NCI-H446 (cell line): ENCODE data around the gene HADHA.

Experiments
- DNase-seq, 2 experiments: peaks; one replicate each; lab custom pipeline; 2025; lab: John Stamatoyannopoulos, UW

Gene HADHA

DNA sequence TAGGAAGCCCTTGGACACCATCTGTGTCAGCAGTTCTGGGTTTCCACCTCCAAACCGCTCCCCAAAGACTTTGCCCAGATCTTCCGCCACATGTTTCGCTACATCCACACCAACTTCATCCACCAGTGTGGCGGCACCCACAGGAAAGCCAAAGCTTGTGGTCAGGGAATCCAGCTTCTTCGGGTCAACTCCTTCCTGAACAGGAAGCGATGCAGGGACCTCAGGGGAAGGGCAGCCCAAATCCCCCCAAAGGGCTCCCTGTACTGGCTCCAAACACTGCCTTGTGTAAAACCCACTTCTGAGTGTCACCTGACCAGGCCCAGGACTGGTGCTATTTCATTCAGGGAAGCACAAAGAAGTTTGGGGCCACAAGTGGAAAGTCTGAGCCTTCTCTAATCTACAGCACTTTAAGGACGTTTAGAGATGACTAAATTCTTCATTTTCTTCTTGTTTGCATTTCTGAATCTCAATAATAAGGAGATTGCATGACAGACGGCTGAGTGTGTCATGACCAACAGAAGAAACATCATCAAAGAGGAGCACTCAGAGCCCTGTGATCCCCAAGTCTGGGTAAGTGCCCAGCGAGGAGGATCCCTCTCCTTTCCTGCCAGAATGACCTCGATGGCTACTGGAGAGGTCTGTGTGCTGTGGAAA, 50.7 kb downstream of the HADHA start:
- no peak for DNase-seq

DNA sequence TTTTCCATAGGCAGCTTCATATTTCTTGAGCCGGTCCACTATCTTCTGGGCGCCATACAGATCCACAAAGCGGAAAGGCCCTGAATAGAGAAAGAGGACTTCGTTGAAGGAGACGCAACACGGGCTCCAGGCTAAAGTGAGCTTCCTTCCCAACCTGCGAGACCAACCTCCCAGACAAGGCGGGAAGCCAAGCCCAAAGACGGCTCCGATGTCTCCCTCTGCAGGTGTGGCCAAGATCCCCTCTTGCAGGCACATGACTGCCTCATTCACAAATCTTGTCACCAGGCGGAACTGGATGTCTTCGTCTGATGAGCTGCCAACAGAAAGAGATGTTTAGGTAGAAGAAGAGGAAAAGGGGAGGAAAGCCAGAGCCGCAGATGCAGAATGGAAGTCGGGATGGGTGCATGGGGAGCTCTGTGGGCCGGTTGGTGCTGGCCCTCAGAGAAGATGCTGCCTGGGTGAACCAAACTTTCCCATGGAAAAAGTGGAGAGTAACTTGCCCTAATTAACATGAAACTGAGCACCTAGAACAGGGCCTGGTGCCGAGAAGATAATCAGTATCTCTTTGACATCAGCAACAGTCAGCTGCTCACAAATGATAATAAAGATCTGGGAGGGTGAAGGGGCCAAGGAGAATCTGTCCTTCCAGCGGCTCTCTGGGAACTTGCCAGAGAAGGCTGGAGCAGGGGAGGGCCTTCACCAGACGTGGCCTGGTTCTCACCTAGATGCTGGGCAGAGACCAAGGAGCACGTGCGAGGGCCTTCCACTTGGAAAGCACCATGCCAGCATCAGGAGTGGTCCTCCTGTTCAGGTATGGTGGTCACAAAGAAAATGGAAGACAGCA, 52.9 kb downstream of the HADHA start:
- no peak for DNase-seq

DNA sequence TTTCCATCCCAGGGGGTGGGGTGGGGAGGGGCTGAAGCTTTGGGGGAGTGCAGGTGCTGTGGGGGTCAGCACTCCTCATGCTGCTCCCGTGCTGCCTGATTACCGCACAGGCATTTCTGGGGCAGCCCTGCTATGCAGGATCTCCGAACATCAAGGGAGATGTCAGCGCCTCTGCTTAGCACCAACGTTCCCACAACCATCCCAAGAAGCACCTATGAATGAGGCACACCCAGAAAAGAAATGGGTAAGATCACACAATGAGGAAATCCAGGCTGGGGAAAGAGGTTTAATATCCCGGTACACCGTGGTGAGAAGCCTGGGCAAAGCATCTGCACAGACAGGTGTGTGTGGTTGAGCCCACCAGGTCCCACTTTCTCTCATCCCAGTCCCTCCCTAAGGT, 54.1 kb downstream of the HADHA start:
- no peak for DNase-seq

DNA sequence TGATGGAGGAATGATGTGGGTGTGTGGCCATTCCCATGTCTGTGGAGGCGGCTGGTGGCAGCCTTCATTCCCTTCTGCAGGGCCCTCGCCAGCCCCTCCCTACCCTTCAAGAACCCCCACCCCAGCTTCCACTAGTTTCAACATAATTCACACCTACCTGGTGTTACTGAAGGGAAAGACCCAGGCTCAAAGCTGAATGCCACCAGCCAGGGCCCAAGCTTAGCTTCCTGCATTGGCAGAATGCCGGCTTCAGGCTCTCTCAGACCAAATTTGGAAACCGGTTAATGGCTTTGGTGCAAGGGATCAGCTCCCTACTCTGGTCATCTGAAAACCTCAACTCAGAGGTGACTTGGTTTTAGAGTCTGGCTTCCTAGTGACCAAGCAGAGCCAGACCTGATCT, 54.7 kb downstream of the HADHA start:
- no peak for DNase-seq

DNA sequence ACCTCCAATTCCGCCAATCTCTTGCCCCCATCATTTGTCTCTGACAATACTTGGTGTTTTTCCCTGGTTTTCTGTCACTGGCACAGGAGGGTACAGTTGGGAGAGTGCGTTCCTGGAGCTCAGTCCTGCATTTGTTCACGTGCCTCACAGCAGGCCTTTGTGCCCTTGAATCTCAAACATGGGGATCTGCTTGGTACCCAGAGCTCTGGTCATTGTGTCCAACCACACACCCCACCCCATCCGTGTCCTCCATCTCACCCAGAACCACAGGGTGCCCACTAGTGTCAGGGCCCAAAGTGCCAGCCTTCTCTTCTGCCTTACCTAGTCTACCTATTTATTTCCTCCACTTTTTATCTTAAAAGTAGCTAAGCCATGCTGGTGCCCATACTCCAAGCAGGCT, 55.3 kb downstream of the HADHA start:
- DNase-seq = no peak

DNA sequence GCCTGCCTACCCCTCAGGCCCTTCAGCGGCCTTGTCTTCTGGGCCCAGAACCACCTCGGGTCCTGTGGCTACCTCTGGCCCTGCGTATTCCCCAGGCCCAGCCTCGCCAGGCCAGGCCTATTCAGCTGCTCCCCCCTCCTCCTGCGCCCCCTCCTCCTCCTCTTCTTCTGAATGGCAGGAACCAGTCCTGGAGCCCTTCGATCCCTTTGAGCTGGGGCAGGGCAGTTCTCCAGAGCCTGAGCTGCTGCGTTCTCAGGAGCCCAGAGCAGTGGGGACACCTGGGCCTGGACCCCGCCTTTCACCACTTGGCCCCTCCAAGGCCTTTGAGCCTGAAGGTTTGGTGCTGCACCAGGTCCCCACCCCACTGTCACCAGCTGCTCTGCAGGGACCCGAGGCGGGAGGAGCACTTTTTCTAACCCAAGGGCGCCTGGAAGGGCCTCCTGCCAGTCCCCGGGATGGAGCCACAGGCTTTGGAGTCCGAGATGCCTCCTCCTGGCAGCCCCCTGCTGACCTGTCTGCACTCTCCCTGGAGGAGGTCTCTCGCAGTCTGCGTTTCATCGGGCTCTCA, 56.8 kb downstream of the HADHA start:
- DNase-seq = no peak

DNA sequence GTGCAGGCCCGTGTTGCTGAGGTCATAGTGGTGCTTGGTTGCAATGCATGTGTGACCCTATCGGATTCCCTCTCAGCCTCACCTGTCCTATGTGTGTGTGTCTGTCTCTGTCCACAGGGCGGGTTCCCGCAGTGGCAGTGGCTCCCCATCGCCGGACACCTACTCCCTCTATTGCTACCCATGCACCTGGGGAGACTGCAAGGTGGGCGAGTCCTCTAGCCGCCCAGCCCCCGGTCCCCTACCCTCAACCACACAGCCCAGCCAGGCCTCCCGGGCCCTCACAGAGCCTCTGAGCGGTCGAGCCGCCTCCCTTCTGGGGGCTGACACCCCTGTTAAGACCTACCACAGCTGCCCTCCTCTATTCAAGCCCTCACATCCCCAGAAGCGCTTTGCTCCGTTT, 57.3 kb downstream of the HADHA start:
- no peak for DNase-seq

DNA sequence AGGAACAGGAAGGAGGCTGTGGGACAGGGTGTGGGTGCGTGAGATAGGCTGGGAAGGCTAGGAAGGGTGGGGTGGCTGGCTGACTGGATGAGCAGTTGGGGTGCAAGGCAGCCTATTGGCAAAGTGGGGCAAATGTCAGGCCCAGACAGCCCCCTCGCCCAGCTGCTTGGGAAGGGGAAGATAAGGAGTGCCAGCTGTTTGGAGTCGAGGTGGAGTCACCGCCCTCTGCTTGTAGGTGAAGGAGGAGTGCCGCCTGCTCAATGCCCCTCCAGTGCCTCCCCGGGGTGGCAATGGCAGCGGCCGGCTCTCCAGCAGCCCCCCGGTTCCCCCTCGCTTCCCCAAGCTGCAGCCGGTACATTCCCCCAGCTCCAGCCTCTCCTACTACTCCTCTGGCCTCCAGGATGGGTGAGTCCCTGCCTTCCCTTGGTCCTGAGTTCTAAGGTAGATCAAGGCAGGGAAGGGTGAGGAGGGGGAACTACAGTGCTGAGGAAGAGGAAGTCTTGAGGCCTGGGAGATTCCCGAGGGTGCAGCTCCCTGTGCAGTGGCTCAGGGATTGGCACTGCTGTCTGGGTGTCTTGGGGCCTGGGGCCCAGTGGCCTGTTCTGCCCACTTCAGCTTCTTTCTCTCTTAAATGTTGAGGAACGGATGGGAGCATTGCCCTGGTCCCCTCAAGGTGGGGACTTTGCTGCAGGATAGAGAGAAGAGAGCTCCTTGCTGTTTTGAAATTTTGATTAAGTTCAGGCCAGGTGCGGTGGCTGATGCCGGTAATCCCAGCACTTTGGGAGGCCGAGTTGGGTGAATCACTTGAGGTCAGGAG, 58.3 kb downstream of the HADHA start:
- DNase-seq = no peak

DNA sequence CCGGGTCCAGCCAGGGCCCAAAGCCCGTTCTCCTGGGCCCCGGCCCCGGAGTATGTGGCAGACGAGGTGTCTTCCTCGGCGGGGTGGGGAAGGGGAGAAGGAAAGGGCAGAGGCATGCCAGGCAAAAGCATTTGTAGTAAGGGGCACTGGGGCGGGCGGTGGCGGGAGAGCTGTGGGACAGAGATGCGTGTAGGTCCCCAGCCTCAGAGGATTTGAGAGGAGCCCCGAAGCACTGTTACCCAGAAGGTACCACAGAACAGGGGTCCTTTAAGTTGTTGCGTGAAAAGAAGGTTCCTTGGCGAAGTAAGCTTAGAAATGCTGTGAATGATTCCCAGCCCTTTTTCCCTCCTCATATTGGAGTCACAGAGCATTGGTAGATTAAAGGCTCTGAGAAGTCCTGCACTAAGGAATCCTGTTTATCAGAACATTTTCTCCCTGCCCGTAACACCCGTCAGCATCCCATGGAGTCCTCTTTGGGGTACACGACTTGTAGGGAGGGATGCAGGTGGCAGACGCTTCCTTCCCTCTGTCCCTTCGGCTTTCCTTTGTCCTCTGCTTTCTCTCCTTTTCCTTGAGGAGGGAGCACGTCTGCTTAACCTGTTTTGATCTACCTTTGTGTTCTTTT, 59.0 kb downstream of the HADHA start:
- DNase-seq = no peak

DNA sequence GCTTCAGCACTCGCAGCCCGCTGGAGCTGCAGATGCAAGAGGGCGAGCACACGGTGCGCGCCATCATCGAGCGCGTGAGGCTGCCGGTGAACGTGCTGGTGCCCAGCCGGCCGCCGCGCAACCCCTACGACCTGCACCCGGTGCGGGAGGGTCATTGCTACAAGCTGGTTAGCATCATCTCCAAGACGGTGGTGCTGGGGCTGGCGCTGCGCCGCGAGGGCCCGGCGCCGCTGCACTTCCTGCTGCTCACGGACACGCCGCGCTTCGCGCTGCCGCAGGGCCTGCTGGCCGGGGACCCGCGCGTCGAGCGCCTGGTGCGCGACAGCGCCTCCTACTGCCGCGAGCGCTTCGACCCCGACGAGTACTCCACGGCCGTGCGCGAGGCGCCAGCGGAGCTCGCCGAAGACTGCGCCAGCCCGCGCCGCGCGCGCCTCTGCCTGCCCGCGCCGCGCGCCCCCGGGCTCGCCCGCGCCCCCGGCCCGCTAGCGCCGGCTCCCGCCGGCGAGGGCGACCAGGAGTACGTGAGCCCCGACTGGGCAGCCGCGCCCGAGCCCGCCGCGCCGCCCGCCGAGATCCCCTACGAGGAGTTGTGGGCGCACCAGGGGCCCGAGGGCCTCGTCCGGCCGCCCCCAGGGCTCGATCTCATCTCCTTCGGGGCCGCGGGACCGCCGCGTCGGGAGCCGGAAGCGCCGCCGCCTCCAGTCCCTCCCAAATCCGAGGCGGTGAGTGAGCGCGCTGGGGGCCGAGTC, 59.7 kb downstream of the HADHA start:
- DNase-seq = no peak

DNA sequence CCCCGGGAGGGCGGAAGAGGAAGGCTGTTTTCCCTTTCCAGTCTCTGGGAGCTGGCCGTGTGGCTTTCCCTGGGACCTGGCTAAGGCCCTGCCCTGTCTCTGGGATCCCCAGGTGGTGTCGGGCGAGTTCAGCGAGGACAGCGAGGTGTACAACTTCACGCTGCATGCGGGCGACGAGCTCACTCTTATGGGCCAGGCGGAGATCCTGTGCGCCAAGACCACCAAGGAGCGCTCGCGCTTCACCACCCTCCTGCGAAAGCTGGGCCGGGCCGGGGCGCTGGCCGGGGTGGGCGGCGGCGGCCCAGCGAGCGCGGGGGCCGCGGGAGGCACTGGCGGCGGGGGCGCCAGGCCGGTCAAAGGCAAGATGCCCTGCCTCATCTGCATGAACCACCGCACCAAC, 60.3 kb downstream of the HADHA start:
- no peak for DNase-seq

DNA sequence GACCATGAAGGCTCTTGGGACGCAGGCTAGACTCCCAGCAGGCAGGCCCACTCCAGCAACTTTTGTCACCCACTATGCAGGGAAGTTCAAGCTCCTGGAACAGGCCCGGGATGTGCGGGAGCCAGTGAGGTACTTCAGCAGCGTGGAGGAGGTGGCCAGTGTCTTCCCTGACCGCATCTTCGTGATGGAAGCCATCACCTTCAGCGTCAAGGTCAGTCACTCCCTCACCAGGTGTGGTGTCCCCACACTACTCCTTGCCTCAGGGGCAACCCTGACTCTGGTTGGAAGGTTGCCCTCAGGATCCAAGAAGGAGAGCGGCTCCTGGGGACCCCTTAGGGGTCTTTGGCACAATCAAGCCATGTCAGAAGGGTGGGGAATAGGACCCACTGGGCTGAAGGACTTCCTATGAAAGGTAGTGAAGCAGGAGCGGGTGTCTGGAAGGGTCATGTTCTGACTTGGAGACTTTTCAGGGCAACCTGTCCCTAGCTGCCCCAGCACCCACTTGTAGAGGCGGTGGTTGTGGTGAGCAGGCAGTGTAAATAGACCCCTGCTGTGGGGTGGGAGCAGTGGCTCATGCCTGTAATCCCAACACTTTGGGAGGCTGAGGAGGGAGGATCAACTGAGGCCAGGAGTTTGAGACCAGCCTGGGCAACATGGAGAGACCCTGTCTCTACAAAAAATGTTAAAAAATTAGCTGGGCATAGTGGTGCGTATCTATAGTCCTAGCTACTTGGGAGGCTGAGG, 61.4 kb downstream of the HADHA start:
- no peak for DNase-seq

DNA sequence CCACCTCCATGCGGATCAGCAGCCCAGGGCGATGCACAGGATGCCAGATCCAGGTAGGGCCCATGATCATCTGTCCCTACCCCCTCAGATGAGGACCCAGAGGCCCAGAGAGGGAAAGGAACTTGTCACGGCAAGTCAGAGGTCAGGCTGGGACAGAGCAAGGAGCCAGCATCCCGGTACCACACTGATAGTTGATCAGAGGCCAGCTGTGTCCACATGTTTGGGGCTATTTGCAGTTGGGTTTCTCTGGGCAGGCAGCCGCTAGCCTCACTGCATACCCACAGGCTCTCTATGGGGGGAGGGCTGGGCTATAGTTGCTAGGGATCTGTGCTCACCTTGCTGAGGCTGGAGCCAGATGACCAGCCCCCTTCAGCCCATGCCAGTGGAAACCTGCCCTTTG, 62.0 kb downstream of the HADHA start:
- no peak for DNase-seq

DNA sequence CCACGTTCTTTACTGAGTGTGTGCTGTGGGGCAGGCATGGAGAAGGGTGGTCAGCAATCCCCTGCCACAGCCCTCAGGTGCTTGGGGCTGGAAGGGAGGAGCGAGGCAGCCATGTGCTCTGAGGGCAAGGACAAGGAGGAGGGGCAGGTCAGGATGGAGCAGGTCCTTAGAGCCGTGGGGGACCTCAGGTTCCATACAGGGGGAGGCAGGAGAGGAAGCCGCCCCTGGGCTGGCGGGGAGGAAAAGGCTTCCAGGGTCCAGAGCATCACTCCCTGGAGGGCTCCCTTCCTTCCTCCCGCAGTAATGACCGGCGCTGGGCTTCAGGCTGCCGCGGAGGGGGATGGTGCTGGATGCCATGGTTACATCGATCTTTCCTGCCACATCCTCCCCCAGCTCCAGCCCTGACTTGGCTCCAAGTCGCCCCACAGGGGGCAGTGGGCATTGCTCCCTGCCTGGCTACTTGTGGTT, 65.0 kb downstream of the HADHA start:
- DNase-seq = no peak

DNA sequence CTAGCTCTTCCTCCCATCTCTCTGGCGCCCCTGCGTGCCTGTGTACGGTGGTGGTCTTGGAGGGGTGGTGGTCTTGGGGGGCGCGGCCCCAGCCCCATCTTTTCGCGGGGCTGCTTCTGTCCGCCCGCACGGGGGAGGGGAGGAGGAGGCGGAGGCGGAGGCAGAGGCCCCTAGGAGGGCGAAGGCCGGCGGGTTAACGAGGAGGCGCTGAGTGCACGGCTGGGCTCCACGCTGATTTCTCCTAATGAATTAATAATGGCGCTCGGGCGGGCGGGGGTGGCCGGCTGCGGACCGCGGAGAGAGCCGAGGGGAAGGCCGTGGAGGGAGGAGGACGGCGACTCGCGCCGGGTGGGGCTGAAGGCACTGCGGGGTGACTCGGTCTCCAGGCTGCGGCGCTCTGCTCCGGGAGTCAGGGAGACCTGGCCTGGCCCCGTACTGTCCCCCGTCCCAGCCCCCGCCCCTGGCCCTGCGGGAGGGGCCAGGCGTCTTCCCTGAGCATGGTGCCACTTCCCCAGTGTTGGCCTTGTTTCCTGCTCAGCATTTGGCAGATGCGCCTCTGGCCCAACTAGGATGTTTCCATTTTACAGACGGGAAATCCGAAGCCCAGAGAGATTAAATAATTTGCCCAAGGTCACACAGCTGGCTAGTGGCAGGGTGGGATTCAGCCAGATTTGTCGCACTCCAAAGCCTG, 65.5 kb downstream of the HADHA start:
- no peak for DNase-seq

DNA sequence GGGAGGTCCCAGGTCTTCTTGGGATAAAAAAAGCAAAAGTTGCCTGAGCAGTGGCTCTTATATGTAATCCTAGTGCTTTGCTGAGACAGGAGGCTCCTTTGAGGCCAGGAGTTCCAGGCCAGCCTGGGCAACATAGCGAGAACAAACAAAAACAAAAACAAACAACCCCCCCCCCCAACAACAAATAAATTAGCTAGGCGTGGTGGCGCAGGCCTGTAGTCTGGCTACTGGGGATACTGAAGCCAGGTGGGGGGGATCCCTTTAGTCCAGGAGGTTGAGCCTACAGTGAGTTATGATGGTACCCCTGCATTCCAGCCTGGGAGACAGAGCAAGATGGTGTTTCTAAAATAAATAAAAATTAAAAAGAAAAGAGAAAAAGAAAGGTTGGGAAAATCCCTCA, 66.2 kb downstream of the HADHA start:
- DNase-seq = no peak

DNA sequence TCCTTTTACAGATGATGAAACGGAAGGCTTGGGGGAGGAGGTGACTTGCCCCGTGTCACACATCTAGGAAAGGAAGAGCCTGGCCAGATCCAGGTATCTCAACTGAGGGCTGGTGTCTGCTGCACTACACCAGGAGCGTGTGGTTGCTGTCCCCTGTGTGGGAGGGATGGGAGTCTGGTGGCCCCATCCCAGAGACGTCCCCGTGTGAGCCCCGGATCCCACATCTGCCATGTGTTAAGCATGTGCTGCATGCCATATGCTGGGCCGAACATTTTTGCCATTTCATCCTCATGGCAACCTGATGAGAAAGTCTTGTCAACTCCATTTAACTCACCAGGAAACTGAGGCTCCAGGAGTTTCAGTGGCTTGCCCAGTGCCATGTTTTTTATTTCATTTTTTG, 67.3 kb downstream of the HADHA start:
- no peak for DNase-seq

DNA sequence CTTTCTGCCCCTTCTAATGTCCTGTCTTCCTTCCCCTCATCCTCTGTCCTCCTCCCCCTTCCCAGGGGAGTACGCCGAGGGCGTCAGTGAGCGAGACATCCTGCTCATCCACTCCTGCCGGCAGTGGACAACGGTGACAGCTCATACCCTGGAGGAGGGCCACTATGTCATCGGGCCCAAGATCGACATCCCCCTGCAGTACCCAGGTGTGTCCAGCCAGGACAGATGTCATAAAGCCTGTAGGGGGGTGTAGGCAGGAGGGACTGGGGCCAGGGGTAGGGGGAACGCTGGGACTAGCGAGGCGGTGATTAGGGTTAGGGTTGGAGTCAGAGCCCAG, 68.2 kb downstream of the HADHA start:
- no peak for DNase-seq

DNA sequence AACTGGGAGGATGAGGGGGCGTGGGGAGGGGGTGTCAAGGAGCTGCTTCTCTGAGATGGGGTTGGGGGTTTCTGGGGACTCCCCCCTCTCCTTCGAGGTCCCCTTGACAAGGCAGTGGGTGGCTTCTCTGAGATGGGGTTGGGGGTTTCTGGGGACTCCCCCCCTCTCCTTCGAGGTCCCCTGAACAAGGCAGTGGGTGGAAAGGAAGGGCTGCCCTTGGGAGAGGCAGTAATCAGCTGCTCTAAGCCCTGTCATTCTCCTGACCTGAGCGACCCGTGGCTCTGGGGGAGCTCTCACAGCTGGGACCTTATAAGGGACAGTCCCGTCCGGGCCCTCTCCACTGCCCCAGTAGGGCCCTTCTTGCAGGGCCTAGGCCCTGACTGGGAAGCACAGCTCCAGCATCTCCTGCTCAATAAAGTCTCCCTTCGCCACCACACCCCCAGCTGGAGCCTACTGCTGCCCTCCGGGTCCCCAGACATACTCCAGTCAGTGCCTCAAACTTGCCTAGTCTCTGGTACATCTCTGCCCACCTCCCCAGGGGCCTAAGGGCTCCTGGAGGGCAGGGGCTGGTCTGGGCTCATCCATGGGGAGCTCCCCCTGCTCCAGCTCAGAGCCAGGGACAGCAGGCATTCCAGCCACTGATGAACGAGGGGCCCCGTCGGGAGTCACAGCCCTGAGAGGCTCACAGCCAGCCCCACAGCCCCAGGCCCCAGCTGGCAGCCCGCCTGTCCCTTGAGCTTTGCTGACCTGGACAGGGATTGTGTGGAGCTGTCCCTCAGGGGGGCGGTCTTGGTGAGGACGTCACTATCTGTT, 68.8 kb downstream of the HADHA start:
- no peak for DNase-seq
